Right renal pelvis (tissue), 4 donors: Measurements from ENCODE around the gene ATAD3C. TPM values are rescaled to one million over a fixed set of nuclear protein-coding genes. Genes with fewer than 3 reads are reported as not detected.

Experiments used
- polyA plus RNA-seq, 4 donors: library from polyadenylated mRNA; unstranded; fragments of 120-200 nt; gene quantifications; one replicate each; pipeline ENCODE4 v1.2.1, GENCODE V29; 2013; ENCODE audit not compliant: insufficient read length in 4 of 4

Gene ATAD3C
- polyA plus RNA-seq, 4 donors = 1.4 to 3.1 (median 3.1) TPM

Other genes starting within 250 kb of the ATAD3C start
- 1 to 10 TPM in 1 of 4 donors, under 1 TPM in 2, not detected in 1; 0.29 to 1.1 (median 0.67) TPM for gene TNFRSF18, start 243.1 kb upstream of the ATAD3C start, polyA plus RNA-seq
- 1 to 10 TPM; 1.6 to 2.5 (median 2.2) TPM for gene TNFRSF4, start 235.5 kb upstream of the ATAD3C start, polyA plus RNA-seq
- 100 to 1,000 TPM; 115 to 137 (median 133) TPM for gene SDF4, start 217.7 kb upstream of the ATAD3C start, polyA plus RNA-seq
- gene B3GALT6, start 217.5 kb upstream of the ATAD3C start, polyA plus RNA-seq = 10 to 100 TPM; 18.0 to 28.4 (median 20.6) TPM
- gene C1QTNF12, start 203.0 kb upstream of the ATAD3C start, polyA plus RNA-seq = 10 to 100 TPM in 2 of 4 donors, 1 to 10 TPM in 2; 9.0 to 20.6 (median 9.9) TPM
- gene UBE2J2, start 175.8 kb upstream of the ATAD3C start, polyA plus RNA-seq = 10 to 100 TPM; 47.7 to 57.5 (median 52.6) TPM
- gene SCNN1D, start 169.3 kb upstream of the ATAD3C start, polyA plus RNA-seq = 1 to 10 TPM; 4.2 to 8.5 (median 4.9) TPM
- 10 to 100 TPM; 21.7 to 38.7 (median 24.4) TPM for gene ACAP3, start 141.8 kb upstream of the ATAD3C start, polyA plus RNA-seq
- gene PUSL1, start 141.1 kb upstream of the ATAD3C start, polyA plus RNA-seq = 10 to 100 TPM in 1 of 4 donors, 1 to 10 TPM in 3; 6.5 to 12.2 (median 7.2) TPM
- gene INTS11, start 125.0 kb upstream of the ATAD3C start, polyA plus RNA-seq = 100 to 1,000 TPM; 104 to 117 (median 110) TPM
- gene CPTP, start 124.9 kb upstream of the ATAD3C start, polyA plus RNA-seq = 10 to 100 TPM; 11.6 to 20.7 (median 14.5) TPM
- gene TAS1R3, start 118.4 kb upstream of the ATAD3C start, polyA plus RNA-seq = under 1 TPM; 0.22 to 0.56 (median 0.33) TPM
- gene DVL1, start 100.3 kb upstream of the ATAD3C start, polyA plus RNA-seq = 10 to 100 TPM; 27.0 to 56.4 (median 28.5) TPM
- gene MXRA8, start 91.1 kb upstream of the ATAD3C start, polyA plus RNA-seq = 100 to 1,000 TPM; 177 to 242 (median 190) TPM
- gene AURKAIP1, start 74.5 kb upstream of the ATAD3C start, polyA plus RNA-seq = 100 to 1,000 TPM in 1 of 4 donors, 10 to 100 TPM in 3; 63.0 to 110 (median 64.3) TPM
- gene CCNL2, start 50.4 kb upstream of the ATAD3C start, polyA plus RNA-seq = 100 to 1,000 TPM; 232 to 273 (median 238) TPM
- 100 to 1,000 TPM; 110 to 137 (median 115) TPM for gene MRPL20, start 42.4 kb upstream of the ATAD3C start, polyA plus RNA-seq
- 10 to 100 TPM in 2 of 4 donors, 1 to 10 TPM in 2; 6.6 to 19.9 (median 11.9) TPM for gene ANKRD65, start 28.4 kb upstream of the ATAD3C start, polyA plus RNA-seq
- gene VWA1, start 14.0 kb upstream of the ATAD3C start, polyA plus RNA-seq = 10 to 100 TPM; 53.9 to 92.3 (median 63.1) TPM
- gene ATAD3B, start 22.1 kb downstream of the ATAD3C start, polyA plus RNA-seq = 10 to 100 TPM in 2 of 4 donors, 1 to 10 TPM in 2; 9.1 to 15.9 (median 12.4) TPM
- 10 to 100 TPM; 20.2 to 25.6 (median 21.4) TPM for gene ATAD3A, start 62.5 kb downstream of the ATAD3C start, polyA plus RNA-seq
- gene TMEM240, start 90.9 kb downstream of the ATAD3C start, polyA plus RNA-seq = 1 to 10 TPM; 4.4 to 9.2 (median 4.9) TPM
- 10 to 100 TPM; 86.8 to 95.0 (median 91.0) TPM for gene SSU72, start 125.2 kb downstream of the ATAD3C start, polyA plus RNA-seq
- gene FNDC10, start 150.4 kb downstream of the ATAD3C start, polyA plus RNA-seq = 1 to 10 TPM; 1.5 to 4.5 (median 2.6) TPM
- 10 to 100 TPM; 32.2 to 63.4 (median 38.2) TPM for gene MIB2, start 165.8 kb downstream of the ATAD3C start, polyA plus RNA-seq
- 10 to 100 TPM; 16.9 to 38.6 (median 21.7) TPM for gene MMP23B, start 182.5 kb downstream of the ATAD3C start, polyA plus RNA-seq
- 10 to 100 TPM; 38.0 to 42.2 (median 40.9) TPM for gene CDK11B, start 209.3 kb downstream of the ATAD3C start, polyA plus RNA-seq
- 10 to 100 TPM; 68.3 to 81.6 (median 70.9) TPM for gene SLC35E2B, start 243.1 kb downstream of the ATAD3C start, polyA plus RNA-seq